CD4-positive, alpha-beta memory T cell (primary cell): ENCODE results near the gene KCNN3. TPM values are rescaled to one million over a fixed set of nuclear protein-coding genes. Genes with fewer than 3 reads are reported as not detected.

ENCODE experiments used
- CTCF ChIA-PET: fragments of 350-600 bp; sonication (Branson Sonifier 250); formaldehyde crosslinking; loops from one replicate; lab custom pipeline; 2021; ENCODE audit warnings: inconsistent platforms; ENCODE audit not compliant: partially characterized antibody; lab: Charles Lee
- POLR2A ChIA-PET: fragments of 350-600 bp; sonication (Branson Sonifier 250); formaldehyde crosslinking; loops from one replicate; lab custom pipeline; 2021; ENCODE audit not compliant: partially characterized antibody; lab: Charles Lee
- DNase-seq, 5 donors: peaks; one replicate each; pipeline versions ENCODE4 v3.0.0 to v3.0.0-alpha.2; 2020 to 2022; ENCODE audit warnings: mixed read lengths in 1 of 5
- H3K27ac ChIP-seq: one replicate; pipeline ENCODE4 v1.7.0; 2013; ENCODE audit warnings: low read depth, low read length
- H3K27me3 ChIP-seq: 2 replicates; pipeline ENCODE4 v1.7.0; 2013; ENCODE audit warnings: mild to moderate bottlenecking, low read length, moderate library complexity; ENCODE audit not compliant: insufficient read depth
- H3K36me3 ChIP-seq: 2 replicates; pipeline ENCODE4 v1.7.0; 2013; ENCODE audit warnings: mild to moderate bottlenecking, low read length, moderate library complexity; ENCODE audit not compliant: insufficient read depth
- H3K4me1 ChIP-seq: 2 replicates; pipeline ENCODE4 v1.7.0; 2013; ENCODE audit warnings: mild to moderate bottlenecking, low read length, moderate library complexity; ENCODE audit not compliant: insufficient read depth
- H3K4me3 ChIP-seq, 2 donors: one replicate each; pipeline ENCODE4 v1.7.0; 2013; ENCODE audit warnings: low read length in 2 of 2, mild to moderate bottlenecking in 1 of 2
- H3K9me3 ChIP-seq, 2 donors: one replicate each; pipeline ENCODE4 v1.7.0; 2013; ENCODE audit warnings: low read length in 2 of 2, control low read depth in 1 of 2; ENCODE audit not compliant: control insufficient read depth in 1 of 2
- H3K27ac Mint-ChIP-seq, 7 donors: one replicate each; pipeline ENCODE4 v1.8.0; 2020 to 2021; ENCODE audit warnings: mixed read lengths in 7 of 7, mild to moderate bottlenecking in 6 of 7, inconsistent platforms in 3 of 7, moderate library complexity in 3 of 7
- H3K27me3 Mint-ChIP-seq, 2 donors: one replicate each; pipeline ENCODE4 v1.8.0; 2020 to 2021; ENCODE audit warnings: mixed read lengths in 2 of 2
- H3K36me3 Mint-ChIP-seq, 2 donors: one replicate each; pipeline ENCODE4 v1.8.0; 2020 to 2021; ENCODE audit warnings: mixed read lengths in 2 of 2, inconsistent platforms in 1 of 2, mild to moderate bottlenecking in 1 of 2
- H3K4me1 Mint-ChIP-seq, 4 donors: one replicate each; pipeline ENCODE4 v1.8.0; 2020 to 2021; ENCODE audit warnings: mixed read lengths in 4 of 4, mild to moderate bottlenecking in 1 of 4
- H3K4me3 Mint-ChIP-seq, 8 donors: one replicate each; pipeline ENCODE4 v1.8.0; 2020 to 2021; ENCODE audit warnings: mixed read lengths in 8 of 8, mild to moderate bottlenecking in 7 of 8, moderate library complexity in 6 of 8, inconsistent platforms in 3 of 8
- H3K9me3 Mint-ChIP-seq, 8 donors: one replicate each; pipeline ENCODE4 v1.8.0; 2020 to 2021; ENCODE audit warnings: mixed read lengths in 8 of 8, mild to moderate bottlenecking in 5 of 8, inconsistent platforms in 3 of 8, moderate library complexity in 1 of 8
- intact Hi-C: fragments of 100-400 bp; cut with micrococcal nuclease; formaldehyde crosslinking; loops from one replicate; pipeline ENCODE4 v1.15.1; 2023
- polyA plus RNA-seq, 2 donors: library from polyadenylated mRNA; unstranded; fragments of 300-500 nt; fragmentation: Illumina TruSeq; gene quantifications; one replicate each; pipeline ENCODE4 v1.2.3, GENCODE V29; 2021
- total RNA-seq, 2 experiments: library from RNA; stranded (reverse); gene quantifications; one replicate each; pipeline ENCODE4 v1.2.3, GENCODE V29; 2021

KCNN3 gene
- total and polyA plus RNA-seq, 4 experiments from 2014 or later = 0.06 TPM; not detected in 3

DNA sequence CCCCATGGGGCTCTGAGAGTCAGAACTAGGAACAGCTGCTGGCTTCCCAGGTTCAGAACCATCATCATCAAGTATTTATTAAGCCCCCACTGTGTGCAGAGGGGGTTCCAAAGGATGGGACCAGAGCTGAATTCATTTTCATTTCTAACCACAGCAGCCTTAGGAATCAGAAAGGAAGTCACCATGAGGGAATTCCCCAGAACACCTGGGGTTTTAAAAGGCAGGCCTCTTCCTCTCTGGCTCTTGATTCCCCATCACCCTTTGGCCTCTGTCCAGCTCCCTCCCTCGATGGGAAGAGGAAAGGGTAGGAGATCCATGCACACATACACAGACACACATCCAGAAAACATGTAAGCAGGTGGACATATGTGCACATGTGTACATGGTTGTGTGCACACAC lies 1.3 kb upstream of the KCNN3 start:
- no peak overlapping the region for H3K4me3 Mint-ChIP-seq
- Histone ChIP-seq H3K36me3 (no peaks in the 10 kb centered on the region), H3K4me3 (no peak overlapping the region), H3K4me1 (peaks cover 21% of the 10 kb centered on the region), H3K27ac (no peak overlapping the region), H3K9me3 (no peaks in the 10 kb centered on the region), H3K27me3 (peaks cover 24% of the 10 kb centered on the region)
- H3K9me3 Mint-ChIP-seq = no peaks in the 10 kb centered on the region
- H3K4me1 Mint-ChIP-seq = peaks cover 8 to 31% (median 22%) of the 10 kb centered on the region in 4 donors
- H3K27me3 Mint-ChIP-seq = peaks cover 32 to 33% of the 10 kb centered on the region in 2 donors
- CTCF ChIA-PET = interaction anchor here (1.1 to 1.7 kb wide), 3 partner anchors 9 to 100 kb away, joined by 3 to 7 read pairs (median 4); no protein-coding TSS in a partner anchor
- DNase-seq = no peak
- intact Hi-C loops = no loop called here
- POLR2A ChIA-PET = no interaction called here
- no peaks in the 10 kb centered on the region for H3K36me3 Mint-ChIP-seq
- no peak overlapping the region for H3K27ac Mint-ChIP-seq

DNA sequence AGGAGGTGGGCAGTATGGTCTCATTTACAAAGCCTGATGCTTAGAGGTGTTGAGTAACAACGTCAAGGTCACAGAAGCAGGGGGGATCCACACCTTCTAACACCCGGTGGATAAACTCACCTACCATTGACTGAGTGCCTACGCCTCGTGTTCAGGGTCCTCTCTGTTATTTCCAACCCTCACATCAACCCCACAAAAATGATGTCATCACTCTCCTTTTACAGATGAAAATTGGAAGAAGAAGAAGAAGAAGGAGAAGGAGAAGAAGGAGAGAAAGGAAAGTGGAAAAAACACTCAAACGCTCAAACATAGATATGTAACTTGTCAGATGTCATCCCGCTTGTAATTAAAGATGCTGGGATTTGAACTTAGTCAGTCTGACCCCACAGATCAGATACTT lies 653 bp upstream of the KCNN3 start:
- H3K27ac ChIP-seq = no peak overlapping the region
- no peak overlapping the region for H3K4me3 Mint-ChIP-seq
- no peak for DNase-seq
- peak overlapping the region in 3 of 7 donors; percentile 2 to 68 (median 30) for H3K27ac Mint-ChIP-seq
- CTCF ChIA-PET = interaction anchor here (1.6 kb wide), 1 partner anchor 8 kb away, joined by 7 read pairs; no protein-coding TSS in a partner anchor
- H3K9me3 ChIP-seq = no peaks in the 10 kb centered on the region
- peaks cover 32 to 37% of the 10 kb centered on the region in 2 donors for H3K27me3 Mint-ChIP-seq
- H3K4me1 ChIP-seq = peaks cover 21% of the 10 kb centered on the region
- no peak overlapping the region for H3K4me3 ChIP-seq
- peaks cover 24% of the 10 kb centered on the region for H3K27me3 ChIP-seq
- intact Hi-C loops = no loop called here
- H3K9me3 Mint-ChIP-seq = no peaks in the 10 kb centered on the region
- peaks cover 8 to 31% (median 22%) of the 10 kb centered on the region in 4 donors for H3K4me1 Mint-ChIP-seq
- POLR2A ChIA-PET = no interaction called here
- H3K36me3 Mint-ChIP-seq = no peaks in the 10 kb centered on the region
- no peaks in the 10 kb centered on the region for H3K36me3 ChIP-seq

DNA sequence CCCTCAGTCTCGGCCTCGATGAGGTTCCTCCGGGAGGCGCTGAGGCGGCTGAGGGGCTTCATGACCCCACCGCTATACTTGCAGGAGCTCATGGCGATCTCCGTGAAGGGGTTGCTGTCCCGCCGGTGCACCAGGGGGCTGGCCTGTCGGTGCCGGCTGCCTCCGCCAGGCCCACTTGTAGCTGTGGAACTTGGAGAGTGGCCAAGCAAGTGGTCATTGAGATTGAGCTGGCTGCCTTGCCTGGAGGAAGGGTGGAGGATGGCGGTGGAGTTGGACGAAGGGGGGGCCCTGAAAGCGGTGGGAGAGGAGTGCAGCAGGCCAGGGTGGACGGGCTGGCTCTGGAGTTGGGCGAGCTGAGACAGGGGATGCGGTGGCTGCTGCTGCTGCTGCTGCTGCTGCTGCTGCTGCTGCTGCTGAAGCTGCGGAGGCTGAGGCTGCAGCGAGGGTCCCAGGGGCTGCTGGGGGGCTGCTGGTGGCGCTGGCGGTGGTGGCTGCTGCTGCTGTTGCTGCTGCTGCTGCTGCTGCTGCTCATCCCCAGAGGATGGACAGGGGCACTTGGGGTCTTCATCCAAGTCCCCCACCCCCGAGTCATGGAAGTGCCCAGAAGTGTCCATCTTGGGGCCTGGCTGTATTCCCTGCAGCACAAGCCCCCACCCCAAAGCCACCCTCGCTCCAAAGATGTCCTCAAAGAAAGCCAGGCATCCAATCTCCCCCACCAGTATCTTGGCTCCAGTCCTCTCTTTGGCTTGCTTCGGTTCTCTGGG lies 548 bp downstream of the KCNN3 start:
- no peak for DNase-seq
- intact Hi-C loops = no loop called here
- H3K4me3 ChIP-seq = no peak overlapping the region

DNA sequence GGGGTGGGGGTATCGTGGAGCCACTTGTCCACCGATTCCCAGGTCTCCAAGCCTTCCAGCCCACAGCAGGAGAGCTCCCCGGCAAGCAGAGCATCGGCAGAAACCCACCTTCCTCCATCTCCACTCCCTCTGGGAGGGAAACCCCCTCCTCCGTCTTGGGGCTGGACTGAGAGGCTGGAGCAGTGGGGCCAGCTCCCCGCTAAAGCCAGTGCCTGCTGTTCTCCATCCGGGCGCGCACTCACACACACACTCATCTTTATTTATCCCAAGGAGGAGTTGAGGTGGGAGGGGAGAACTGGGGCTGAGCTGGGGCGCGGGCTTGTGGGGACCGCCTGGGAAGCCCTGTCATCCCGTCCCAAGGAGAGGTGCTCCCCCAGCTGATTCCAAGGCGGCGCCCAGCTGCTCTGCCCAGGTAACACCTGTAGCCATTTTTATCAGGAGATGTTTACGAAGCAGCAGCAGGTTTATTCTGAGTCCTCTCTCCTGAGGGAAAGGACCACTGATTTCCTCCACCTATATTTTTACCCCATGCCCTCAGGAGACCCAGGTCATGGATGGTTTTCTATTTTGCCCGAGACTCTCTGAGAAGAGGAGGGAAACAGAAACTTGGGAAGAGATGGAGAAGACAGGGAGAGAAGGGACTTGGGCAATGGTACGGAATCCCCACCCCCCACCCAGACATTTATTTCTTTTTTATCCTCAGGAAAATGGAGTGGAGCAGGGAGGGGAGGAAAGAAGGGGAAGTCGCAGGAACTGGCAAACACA lies 2.1 kb downstream of the KCNN3 start:
- Histone ChIP-seq H3K27ac (no peak overlapping the region), H3K36me3 (no peaks in the 10 kb centered on the region), H3K4me3 (no peak overlapping the region), H3K9me3 (no peaks in the 10 kb centered on the region), H3K27me3 (peaks cover 24% of the 10 kb centered on the region), H3K4me1 (peaks cover 21% of the 10 kb centered on the region)
- no peak for DNase-seq
- intact Hi-C loops = no loop called here
- H3K27ac Mint-ChIP-seq = no peak overlapping the region
- no peaks in the 10 kb centered on the region for H3K9me3 Mint-ChIP-seq
- peaks cover 27 to 34% of the 10 kb centered on the region in 2 donors for H3K27me3 Mint-ChIP-seq
- POLR2A ChIA-PET = no interaction called here
- peaks cover 13 to 35% (median 23%) of the 10 kb centered on the region in 4 donors for H3K4me1 Mint-ChIP-seq
- no peak overlapping the region for H3K4me3 Mint-ChIP-seq
- CTCF ChIA-PET = no interaction called here
- no peaks in the 10 kb centered on the region for H3K36me3 Mint-ChIP-seq

More for the DNA sequence above, 548 bp downstream of the KCNN3 start:
- Histone ChIP-seq H3K9me3 (no peaks in the 10 kb centered on the region), H3K27ac (no peak overlapping the region), H3K4me1 (peaks cover 21% of the 10 kb centered on the region), H3K36me3 (no peaks in the 10 kb centered on the region), H3K27me3 (peaks cover 24% of the 10 kb centered on the region)
- Mint-ChIP-seq H3K27ac (peak overlapping the region in 1 of 7 donors; percentile 2), H3K4me3 (peak overlapping the region in 7 of 8 donors; percentile 18 to 61 (median 34)), H3K27me3 (peaks cover 30 to 37% of the 10 kb centered on the region in 2 donors), H3K36me3 (no peaks in the 10 kb centered on the region), H3K9me3 (no peaks in the 10 kb centered on the region), H3K4me1 (peaks cover 8 to 31% (median 22%) of the 10 kb centered on the region in 4 donors)
- POLR2A ChIA-PET = interaction anchor here (0.6 kb wide), 1 partner anchor 599 kb away, joined by 3 read pairs; no protein-coding TSS in a partner anchor
- CTCF ChIA-PET = interaction anchor here (1.4 kb wide), 1 partner anchor 200 kb away, joined by 4 read pairs; no protein-coding TSS in a partner anchor

DNA sequence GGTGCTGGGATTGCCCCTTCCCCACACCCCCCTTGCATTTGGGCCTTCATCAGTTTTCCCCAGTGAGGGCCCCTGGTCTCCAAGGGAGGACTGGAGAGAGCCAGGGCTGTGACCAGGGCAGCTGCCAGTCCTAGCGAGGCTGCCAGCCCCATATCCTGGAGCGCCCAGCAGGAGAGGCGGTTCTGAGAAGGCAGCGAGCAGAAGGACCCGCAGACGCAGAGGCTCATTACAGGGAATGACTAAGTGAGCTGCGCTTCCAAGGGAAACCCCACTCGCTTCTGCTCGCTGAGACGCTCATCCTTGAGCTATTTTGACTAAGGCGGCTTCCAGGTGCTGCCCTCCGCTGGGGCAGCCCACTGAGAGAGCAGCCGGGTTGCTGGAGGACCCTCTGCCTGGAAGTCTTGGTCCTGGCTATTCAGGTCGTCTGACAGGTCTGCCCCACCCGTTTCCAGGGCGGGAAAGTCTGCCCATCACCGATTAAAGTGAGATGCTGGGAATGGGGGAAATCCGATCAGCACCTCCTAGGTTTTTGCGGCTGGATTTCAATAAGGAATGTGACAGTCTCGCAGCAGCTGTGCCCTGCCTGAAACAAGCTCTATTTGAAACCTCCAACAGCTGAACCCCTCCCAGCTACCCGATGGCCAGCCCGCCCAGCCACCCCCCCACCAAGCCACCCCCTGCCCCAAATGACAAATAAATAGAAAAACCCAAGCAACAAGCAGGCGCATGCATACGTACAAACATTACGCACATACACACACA lies 2.8 kb downstream of the KCNN3 start:
- H3K4me3 Mint-ChIP-seq = no peak overlapping the region
- peaks cover 28 to 34% of the 10 kb centered on the region in 2 donors for H3K27me3 Mint-ChIP-seq
- intact Hi-C loops = no loop called here
- peaks cover 13 to 35% (median 23%) of the 10 kb centered on the region in 4 donors for H3K4me1 Mint-ChIP-seq
- Histone ChIP-seq H3K9me3 (no peaks in the 10 kb centered on the region), H3K36me3 (no peaks in the 10 kb centered on the region), H3K27ac (no peak overlapping the region), H3K4me3 (no peak overlapping the region), H3K27me3 (peaks cover 24% of the 10 kb centered on the region), H3K4me1 (peaks cover 21% of the 10 kb centered on the region)
- ChIA-PET POLR2A (interaction anchor here (1.0 kb wide), 1 partner anchor 150 kb away, joined by 3 read pairs; no protein-coding TSS in a partner anchor), CTCF (interaction anchor here (2.0 kb wide), 1 partner anchor 11 kb away, joined by 7 read pairs; no protein-coding TSS in a partner anchor)
- no peaks in the 10 kb centered on the region for H3K36me3 Mint-ChIP-seq
- H3K9me3 Mint-ChIP-seq = no peaks in the 10 kb centered on the region
- no peak for DNase-seq
- no peak overlapping the region for H3K27ac Mint-ChIP-seq

DNA sequence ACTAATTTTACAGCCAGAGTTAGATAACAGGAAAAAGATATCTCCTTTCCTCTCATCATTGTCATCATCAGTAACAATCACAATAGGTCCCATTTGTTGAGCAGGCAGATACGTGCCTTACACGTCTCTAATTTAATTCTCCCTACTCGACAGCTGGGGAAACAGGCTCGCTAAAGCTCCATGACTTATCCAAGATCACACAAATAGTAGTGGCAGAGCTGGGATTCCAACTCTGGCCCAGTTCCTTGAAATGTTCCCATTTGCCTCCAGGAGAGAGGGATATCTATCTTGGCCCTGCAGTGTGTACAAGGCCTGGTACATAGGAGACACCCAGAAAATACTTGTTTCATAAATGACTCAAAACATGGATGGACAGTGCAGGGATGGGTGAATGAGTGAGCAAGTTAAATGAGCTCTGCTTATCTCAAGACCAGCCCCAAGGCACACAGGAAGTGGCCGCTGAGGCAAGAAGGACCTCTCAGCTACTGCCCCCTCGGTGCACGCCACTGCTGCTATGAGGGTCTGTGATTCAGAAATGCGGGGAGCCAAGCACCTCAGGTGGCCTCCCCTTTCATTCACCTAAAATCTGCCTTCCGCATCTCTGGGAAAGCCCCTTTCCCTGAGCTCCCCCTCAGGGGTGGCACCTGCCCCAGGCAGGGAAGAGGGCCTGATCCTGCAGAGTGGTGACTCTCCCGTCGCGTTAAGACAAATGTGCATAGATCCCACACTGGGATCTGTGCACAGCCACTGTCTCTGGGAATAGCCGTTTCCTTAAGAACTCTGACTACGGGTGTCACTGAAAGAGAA lies 3.6 kb downstream of the KCNN3 start:
- Mint-ChIP-seq H3K4me1 (peaks cover 11 to 32% (median 22%) of the 10 kb centered on the region in 4 donors), H3K27ac (no peak overlapping the region), H3K9me3 (no peaks in the 10 kb centered on the region), H3K36me3 (no peaks in the 10 kb centered on the region), H3K4me3 (no peak overlapping the region), H3K27me3 (peaks cover 25 to 32% of the 10 kb centered on the region in 2 donors)
- Histone ChIP-seq H3K36me3 (no peaks in the 10 kb centered on the region), H3K4me3 (no peak overlapping the region), H3K27me3 (peaks cover 24% of the 10 kb centered on the region), H3K4me1 (peaks cover 21% of the 10 kb centered on the region), H3K27ac (no peak overlapping the region), H3K9me3 (no peaks in the 10 kb centered on the region)
- ChIA-PET CTCF (interaction anchor here (2.0 kb wide), 1 partner anchor 12 kb away, joined by 7 read pairs; no protein-coding TSS in a partner anchor), POLR2A (interaction anchor here (1.0 kb wide), 1 partner anchor 150 kb away, joined by 3 read pairs; no protein-coding TSS in a partner anchor)
- intact Hi-C loops = no loop called here
- DNase-seq = no peak
